Hepatocyte (in vitro differentiated cells): ENCODE data around the gene RBM12.

Source experiments
- EZH2 ChIP-seq: fragments of 200-600 bp; sonication (generic); IDR thresholded peaks from 2 replicates; pipeline ENCODE4 v1.6.1; 2016; ENCODE audit warnings: antibody characterized with exemption, mild to moderate bottlenecking, borderline replicate concordance
- EZH2phosphoT487 ChIP-seq: fragments of 200-600 bp; sonication (generic); IDR thresholded peaks from one replicate; pipeline ENCODE4 v1.6.1; 2018; ENCODE audit warnings: antibody characterized with exemption, mild to moderate bottlenecking, low read depth, moderate library complexity; ENCODE audit not compliant: unreplicated experiment, severe bottlenecking

DNA sequence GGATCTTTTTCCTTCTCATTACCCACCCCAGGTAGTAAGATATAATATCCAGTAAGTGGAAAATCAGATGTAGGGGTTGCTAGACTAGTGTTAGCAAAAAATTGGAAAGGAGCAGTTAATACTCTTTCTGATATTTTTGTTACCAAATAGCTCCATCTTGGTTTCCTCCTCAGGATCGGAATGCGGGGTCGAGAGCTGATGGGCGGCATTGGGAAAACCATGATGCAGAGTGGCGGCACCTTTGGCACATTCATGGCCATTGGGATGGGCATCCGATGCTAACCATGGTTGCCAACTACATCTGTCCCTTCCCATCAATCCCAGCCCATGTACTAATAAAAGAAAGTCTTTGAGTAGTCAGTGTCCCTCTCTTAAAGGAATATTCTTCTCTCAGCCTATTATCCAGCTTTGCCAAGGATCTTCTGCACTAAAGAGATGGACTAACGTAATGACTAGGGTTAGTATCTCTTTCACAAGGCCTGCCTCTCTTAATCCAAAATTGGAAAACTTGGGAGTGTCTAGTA lies 36.0 kb upstream of the RBM12 start:
- TF ChIP-seq EZH2 (no peak), EZH2phosphoT487 (no peak)
